ENCODE results near the gene BICD2. TPM values are rescaled to one million over a fixed set of nuclear protein-coding genes. Genes with fewer than 3 reads are reported as not detected.
A peak's percentile ranks its signal among the peaks of the same experiment; 100 is the strongest.
"Not testable (repeated sequence)": the region's sequence is repeated elsewhere in the genome, so short reads cannot be mapped to it uniquely, and the experiment has no call there.

The BICD2 gene
- total RNA-seq (2014; rRNA removed; shearing (Covaris generic)) = 60.1 and 67.4 TPM in 2 replicates

- no peaks in the 10 kb centered on the region for H3K27me3 ChIP-seq (replicated peaks)
- DNase-seq (ENCODE audit: low read depth in 1 of 2, low spot score in 2 of 2) = no peak
- peak within 1 kb of the TSS; percentile 63 for H3K4me3 ChIP-seq
- H3K9me3 ChIP-seq (replicated peaks) = no peaks in the 10 kb centered on the region
- peaks cover 17% of the 10 kb centered on the region for H3K4me1 ChIP-seq (replicated peaks)
- peaks cover 4% of the 10 kb centered on the region for H3K36me3 ChIP-seq
- H3K27ac ChIP-seq = peak within 1 kb of the TSS; percentile 100
Observed at GRCh38 chr9:92764381-92764987, at the start of gene BICD2. Gene BICD2, minus strand, starts transcription at chr9:92764833. Its CDS starts 89 bp downstream, at chr9:92764744.

GRCh38 chr9:92809629-92810326 is 45.1 kb upstream of the BICD2 start:
- not testable (repeated sequence) for H3K36me3 ChIP-seq; H3K4me1 ChIP-seq (replicated peaks); H3K27ac ChIP-seq; H3K4me3 ChIP-seq; H3K9me3 ChIP-seq (replicated peaks); DNase-seq (ENCODE audit: low read depth in 1 of 2, low spot score in 2 of 2)
- peaks cover 65% of the 10 kb centered on the region for H3K27me3 ChIP-seq (replicated peaks)

- no peaks in the 10 kb centered on the region for H3K9me3 ChIP-seq (replicated peaks)
- no peak overlapping the region for H3K27ac ChIP-seq
- H3K4me3 ChIP-seq = no peak overlapping the region
- peaks cover 8% of the 10 kb centered on the region for H3K4me1 ChIP-seq (replicated peaks)
- peaks cover 62% of the 10 kb centered on the region for H3K27me3 ChIP-seq (replicated peaks)
- H3K36me3 ChIP-seq = no peaks in the 10 kb centered on the region
- peak; percentile 21 to 57 for DNase-seq (ENCODE audit: low read depth in 1 of 2, low spot score in 2 of 2)
Observed at GRCh38 chr9:92808726-92809451, 44.3 kb upstream of the BICD2 start.

- H3K4me1 ChIP-seq (replicated peaks) = peaks cover 8% of the 10 kb centered on the region
- peak in 1 of 2 experiments; percentile 9 for DNase-seq (ENCODE audit: low read depth in 1 of 2, low spot score in 2 of 2)
- no peaks in the 10 kb centered on the region for H3K36me3 ChIP-seq
- H3K4me3 ChIP-seq = no peak overlapping the region
- H3K27me3 ChIP-seq (replicated peaks) = peaks cover 57% of the 10 kb centered on the region
- no peak overlapping the region for H3K27ac ChIP-seq
- H3K9me3 ChIP-seq (replicated peaks) = no peaks in the 10 kb centered on the region
Observed at GRCh38 chr9:92807757-92808725, 43.4 kb upstream of the BICD2 start.

- no peak for DNase-seq (ENCODE audit: low read depth in 1 of 2, low spot score in 2 of 2)
- H3K27me3 ChIP-seq (replicated peaks) = peaks cover 57% of the 10 kb centered on the region
- H3K4me3 ChIP-seq = no peak overlapping the region
- H3K9me3 ChIP-seq (replicated peaks) = no peaks in the 10 kb centered on the region
- H3K27ac ChIP-seq = no peak overlapping the region
- H3K4me1 ChIP-seq (replicated peaks) = peaks cover 8% of the 10 kb centered on the region
- H3K36me3 ChIP-seq = no peaks in the 10 kb centered on the region
Observed at GRCh38 chr9:92807031-92807756, 42.6 kb upstream of the BICD2 start.

- Histone ChIP-seq H3K36me3 (no peaks in the 10 kb centered on the region), H3K27me3 (replicated peaks) (peaks cover 45% of the 10 kb centered on the region), H3K4me3 (no peak overlapping the region), H3K4me1 (replicated peaks) (peaks cover 8% of the 10 kb centered on the region), H3K9me3 (replicated peaks) (no peaks in the 10 kb centered on the region), H3K27ac (no peak overlapping the region)
- DNase-seq (ENCODE audit: low read depth in 1 of 2, low spot score in 2 of 2) = no peak
Observed at GRCh38 chr9:92804727-92805126, 40.1 kb upstream of the BICD2 start.

GRCh38 chr9:92798358-92798757 is 33.7 kb upstream of the BICD2 start:
- DNase-seq (ENCODE audit: low read depth in 1 of 2, low spot score in 2 of 2) = no peak

GRCh38 chr9:92796337-92796804 is 31.7 kb upstream of the BICD2 start:
- not testable (repeated sequence) for H3K4me3 ChIP-seq; H3K36me3 ChIP-seq; H3K4me1 ChIP-seq (replicated peaks); H3K27ac ChIP-seq; H3K9me3 ChIP-seq (replicated peaks); DNase-seq (ENCODE audit: low read depth in 1 of 2, low spot score in 2 of 2); H3K27me3 ChIP-seq (replicated peaks)

More at GRCh38 chr9:92798358-92798757, 33.7 kb upstream of the BICD2 start:
- Histone ChIP-seq H3K27me3 (replicated peaks) (0 out of 2 replicates have a peak, but pooled peaks cover 11% of the 10 kb centered on the region), H3K4me3 (no peak overlapping the region), H3K9me3 (replicated peaks) (no peaks in the 10 kb centered on the region), H3K27ac (no peak overlapping the region), H3K4me1 (replicated peaks) (no peaks in the 10 kb centered on the region), H3K36me3 (no peaks in the 10 kb centered on the region)

- Histone ChIP-seq H3K9me3 (replicated peaks) (no peaks in the 10 kb centered on the region), H3K4me1 (replicated peaks) (no peaks in the 10 kb centered on the region), H3K27me3 (replicated peaks) (0 out of 2 replicates have a peak, but pooled peaks cover 5% of the 10 kb centered on the region), H3K4me3 (no peak overlapping the region), H3K27ac (no peak overlapping the region), H3K36me3 (no peaks in the 10 kb centered on the region)
- no peak for DNase-seq (ENCODE audit: low read depth in 1 of 2, low spot score in 2 of 2)
Observed at GRCh38 chr9:92795598-92796336, 31.1 kb upstream of the BICD2 start.

- H3K4me1 ChIP-seq (replicated peaks) = no peaks in the 10 kb centered on the region
- H3K36me3 ChIP-seq = no peaks in the 10 kb centered on the region
- no peaks in the 10 kb centered on the region for H3K9me3 ChIP-seq (replicated peaks)
- no peak for DNase-seq (ENCODE audit: low read depth in 1 of 2, low spot score in 2 of 2)
- no peak overlapping the region for H3K27ac ChIP-seq
- no peak overlapping the region for H3K4me3 ChIP-seq
- H3K27me3 ChIP-seq (replicated peaks) = 0 out of 2 replicates have a peak, but pooled peaks cover 5% of the 10 kb centered on the region
Observed at GRCh38 chr9:92795000-92795399, 30.4 kb upstream of the BICD2 start.

GRCh38 chr9:92794426-92794825 is 29.8 kb upstream of the BICD2 start:
- Histone ChIP-seq H3K27ac (no peak overlapping the region), H3K9me3 (replicated peaks) (no peaks in the 10 kb centered on the region), H3K36me3 (no peaks in the 10 kb centered on the region), H3K27me3 (replicated peaks) (0 out of 2 replicates have a peak, but pooled peaks cover 5% of the 10 kb centered on the region), H3K4me1 (replicated peaks) (no peaks in the 10 kb centered on the region), H3K4me3 (no peak overlapping the region)
- no peak for DNase-seq (ENCODE audit: low read depth in 1 of 2, low spot score in 2 of 2)
